K562 (cell line): ENCODE results near the gene TTC33. TPM values are rescaled to one million over a fixed set of nuclear protein-coding genes. Genes with fewer than 3 reads are reported as not detected.

Experiments
- BHLHE40 ChIP-seq: IDR thresholded peaks from 2 replicates; pipeline ENCODE4 v1.6.1; 2011; ENCODE audit warnings: low read length, improper control_type of control experiment
- BRD4 ChIP-seq: fragments of 200-600 bp; sonication (generic); IDR thresholded peaks from 2 replicates; pipeline ENCODE4 v1.6.1; 2017; ENCODE audit warnings: inconsistent platforms
- CHD1 ChIP-seq: fragments of 200-600 bp; sonication (generic); IDR thresholded peaks from one replicate; pipeline ENCODE4 v1.6.1; 2012; ENCODE audit warnings: mild to moderate bottlenecking, moderate library complexity, low read length, inconsistent platforms
- EGR1 ChIP-seq: fragments of 450-650 bp; conservative IDR thresholded peaks from 2 replicates; pipeline ENCODE4 v1.6.1; 2017; ENCODE audit warnings: mild to moderate bottlenecking
- ETV6 ChIP-seq, 3 experiments: fragments of 150-350 bp in 1 of 3; sonication (generic) in 1 of 3; formaldehyde crosslinking in 1 of 3; IDR thresholded peaks; 2 replicates each; pipeline versions ENCODE4 v1.6.1 to v1.8.0; 2014 to 2022; ENCODE audit warnings: borderline replicate concordance in 2 of 3, low read depth in 2 of 3, antibody characterized with exemption in 1 of 3, low read length in 1 of 3, mild to moderate bottlenecking in 1 of 3, missing genetic modification reagents in 1 of 3
- GTF2E2 ChIP-seq: fragments of 200-800 bp; sonication (Bioruptor generic); IDR thresholded peaks from 2 replicates; pipeline ENCODE4 v1.6.1; 2016; ENCODE audit warnings: missing genetic modification characterization, missing compliant biosample characterization
- HCFC1 ChIP-seq: IDR thresholded peaks from 2 replicates; pipeline ENCODE4 v1.6.1; 2012; ENCODE audit warnings: low read depth, low read length, improper control_type of control experiment
- JUNB ChIP-seq: fragments of 450-650 bp; formaldehyde crosslinking; conservative IDR thresholded peaks from 2 replicates; pipeline ENCODE4 v1.4.0; 2020; ENCODE audit warnings: mild to moderate bottlenecking
- JUND ChIP-seq, 2 experiments: IDR thresholded peaks; 2 replicates in 1 of 2; 3 replicates in 1 of 2; pipeline ENCODE4 v1.6.1; 2011; ENCODE audit warnings: borderline replicate concordance in 2 of 2, low read depth in 2 of 2, low read length in 2 of 2, improper control_type of control experiment in 1 of 2, missing biosample characterization in 1 of 2, missing genetic modification characterization in 1 of 2, missing genetic modification reagents in 1 of 2
- L3MBTL2 ChIP-seq: fragments of 450-650 bp; IDR thresholded peaks from 2 replicates; pipeline ENCODE4 v1.6.1; 2016; ENCODE audit warnings: mild to moderate bottlenecking, moderate library complexity
- MTA1 ChIP-seq: fragments of 450-650 bp; IDR thresholded peaks from 2 replicates; pipeline ENCODE4 v1.6.1; 2017; ENCODE audit warnings: borderline replicate concordance
- PHTF2 ChIP-seq: fragments of 250-450 bp; sonication (Bioruptor Pico); IDR thresholded peaks from 2 replicates; pipeline ENCODE4 v1.5.0; 2021; ENCODE audit warnings: mild to moderate bottlenecking
- SRF ChIP-seq, 2 experiments: fragments of 250-450, 450-650 bp in 1 of 2; sonication (Bioruptor Pico) in 1 of 2; sonication (generic) in 1 of 2; formaldehyde crosslinking; IDR thresholded peaks; 2 replicates each; pipeline versions ENCODE4 v1.5.0 to v1.5.1; 2020 to 2022; ENCODE audit warnings: mild to moderate bottlenecking in 1 of 2, missing genetic modification reagents in 1 of 2
- TAF1 ChIP-seq: IDR thresholded peaks from 2 replicates; pipeline ENCODE4 v1.6.1; 2011; ENCODE audit warnings: mild to moderate bottlenecking, low read length, moderate library complexity; ENCODE audit not compliant: insufficient read depth, control insufficient read depth, severe bottlenecking; ENCODE audit errors: extremely low read depth
- ZBTB1 ChIP-seq: sonication (generic); formaldehyde crosslinking; IDR thresholded peaks from 2 replicates; pipeline ENCODE4 v1.8.1; 2023; ENCODE audit warnings: missing genetic modification reagents, low read depth, mild to moderate bottlenecking, borderline replicate concordance
- ZNF431 ChIP-seq: sonication (generic); formaldehyde crosslinking; IDR thresholded peaks from 2 replicates; pipeline ENCODE4 v1.8.0; 2022; ENCODE audit warnings: mild to moderate bottlenecking, missing genetic modification reagents
- polyA plus RNA-seq, 8 experiments: library from polyadenylated mRNA; depleted of rRNA in 4 of 8; stranded (reverse) in 5 of 8; unstranded in 3 of 8; fragments of >200 nt; fragmentation: Nextera tagmentation in 2 of 8; fragmentation: Illumina TruSeq in 1 of 8; extraction: Ambion mirVana in 2 of 8; extraction: Trizol in 1 of 8; gene quantifications; 2 replicates each; pipeline versions ENCODE4 v1.2.1 to v1.2.3, GENCODE V29; 2011 to 2014; ENCODE audit warnings: inconsistent platforms in 1 of 8, missing spikeins in 1 of 8
- total RNA-seq, 7 experiments: library from RNA; depleted of rRNA in 6 of 7; stranded (reverse); fragments of >200 nt in 6 of 7; fragmentation: Illumina TruSeq in 2 of 7; extraction: Trizol in 2 of 7; gene quantifications; 2 replicates each; pipeline versions ENCODE4 v1.2.1 to v1.2.3, GENCODE V29; 2011 to 2021; ENCODE audit warnings: low replicate concordance in 1 of 7
- TF ChIP-seq, protein P1 (sequence below): fragments of 250-450 bp; sonication (Bioruptor Pico); IDR thresholded peaks from 2 replicates; pipeline ENCODE4 v1.4.0; 2020
- TF ChIP-seq, protein P2 (sequence below), 2 experiments: fragments of 450-650 bp in 1 of 2; sonication (generic) in 1 of 2; formaldehyde crosslinking in 1 of 2; IDR thresholded peaks in 1 of 2; conservative IDR thresholded peaks in 1 of 2; 2 replicates each; pipeline versions ENCODE4 v1.6.1 to v1.8.1; 2016 to 2023; ENCODE audit warnings: mild to moderate bottlenecking in 2 of 2, moderate library complexity in 2 of 2, inconsistent platforms in 1 of 2, missing genetic modification reagents in 1 of 2
- TF ChIP-seq, protein P3 (sequence below): sonication (generic); formaldehyde crosslinking; IDR thresholded peaks from 2 replicates; pipeline ENCODE4 v1.8.0; 2022; ENCODE audit warnings: mild to moderate bottlenecking, missing genetic modification reagents
- TF ChIP-seq, protein P4 (sequence below): fragments of 200-800 bp; sonication (Bioruptor generic); IDR thresholded peaks from 2 replicates; pipeline ENCODE4 v1.6.1; 2017; ENCODE audit warnings: missing genetic modification characterization, missing compliant biosample characterization
- TF ChIP-seq, protein P5 (sequence below): sonication (generic); formaldehyde crosslinking; IDR thresholded peaks from 2 replicates; pipeline ENCODE4 v1.9.0; 2022; ENCODE audit warnings: mild to moderate bottlenecking, missing genetic modification reagents

Gene TTC33
- total and polyA plus RNA-seq, 9 of the 15 experiments (the other 6 are each of a cell fraction or from before 2014, with no cell fraction given), result 11.5 to 24.9 (median 21.1) TPM

DNA sequence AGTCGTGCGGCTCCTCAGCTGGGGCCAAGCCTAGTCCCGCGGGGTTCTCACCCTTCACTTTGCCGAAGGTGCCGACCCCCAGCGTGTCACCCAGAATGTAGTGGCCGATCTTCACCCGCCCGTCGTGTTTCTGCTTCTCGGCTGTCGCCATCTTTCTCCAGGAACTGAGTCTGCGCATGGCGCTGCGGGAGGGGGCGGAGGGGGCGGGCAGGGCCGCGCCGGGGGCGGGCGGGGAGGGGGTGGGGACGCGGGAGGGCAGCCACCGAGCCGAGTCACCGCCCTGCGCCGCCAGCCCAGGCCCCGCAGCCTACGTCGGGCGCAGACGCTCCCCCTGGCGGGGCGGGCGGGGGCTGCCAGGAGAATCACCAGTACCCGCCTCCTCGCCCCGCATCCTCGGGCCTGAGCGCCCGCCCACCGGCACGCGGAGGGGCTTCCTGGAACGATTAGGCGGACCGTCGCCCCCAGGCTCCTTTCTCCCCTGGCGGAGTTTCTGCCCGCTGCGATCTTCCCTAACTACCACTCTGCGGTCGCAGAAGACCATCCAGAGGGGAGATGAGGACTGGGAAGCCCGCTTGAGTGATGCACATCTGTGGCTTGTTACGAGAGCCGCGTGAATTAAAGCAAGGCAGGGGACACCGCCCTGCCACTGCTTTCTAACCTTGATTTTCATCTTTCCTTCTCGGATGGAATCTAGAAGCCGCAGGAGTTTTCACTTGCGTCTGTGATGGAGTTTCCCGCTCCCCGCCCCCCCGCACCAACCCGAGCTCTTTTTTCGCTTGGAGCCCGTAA is 42.4 kb upstream of the TTC33 start, which contains the start of gene PRKAA1 (continued):
- TF ChIP-seq, protein P1, sequence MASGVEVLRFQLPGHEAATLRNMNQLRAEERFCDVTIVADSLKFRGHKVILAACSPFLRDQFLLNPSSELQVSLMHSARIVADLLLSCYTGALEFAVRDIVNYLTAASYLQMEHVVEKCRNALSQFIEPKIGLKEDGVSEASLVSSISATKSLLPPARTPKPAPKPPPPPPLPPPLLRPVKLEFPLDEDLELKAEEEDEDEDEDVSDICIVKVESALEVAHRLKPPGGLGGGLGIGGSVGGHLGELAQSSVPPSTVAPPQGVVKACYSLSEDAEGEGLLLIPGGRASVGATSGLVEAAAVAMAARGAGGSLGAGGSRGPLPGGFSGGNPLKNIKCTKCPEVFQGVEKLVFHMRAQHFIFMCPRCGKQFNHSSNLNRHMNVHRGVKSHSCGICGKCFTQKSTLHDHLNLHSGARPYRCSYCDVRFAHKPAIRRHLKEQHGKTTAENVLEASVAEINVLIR (CRISPR knock-in tag), result peak; percentile 67
- TF ChIP-seq, protein P2, sequence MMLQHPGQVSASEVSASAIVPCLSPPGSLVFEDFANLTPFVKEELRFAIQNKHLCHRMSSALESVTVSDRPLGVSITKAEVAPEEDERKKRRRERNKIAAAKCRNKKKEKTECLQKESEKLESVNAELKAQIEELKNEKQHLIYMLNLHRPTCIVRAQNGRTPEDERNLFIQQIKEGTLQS (IDR thresholded peaks at IDR 0.05), result no peak; the same call in 1 of the 2 replicates
- TF ChIP-seq, protein P2 (CRISPR knock-in tag; conservative IDR thresholded peaks at IDR 0.05), result 0 out of 2 replicates have a peak, but pooled peaks have one; percentile 67
- no peak for TF ChIP-seq JUNB
- peak; percentile 96 for TF ChIP-seq TAF1
- peak; percentile 44; the same call in 1 of the 2 replicates for TF ChIP-seq JUND (IDR thresholded peaks at IDR 0.05; ENCODE audit: borderline replicate concordance, low read depth, low read length)
- TF ChIP-seq JUND (tag; IDR thresholded peaks at IDR 0.05; ENCODE audit: borderline replicate concordance, low read depth, low read length), result no peak; the same call in 2 of the 3 replicates
- no peak; the same call in 1 of the 2 replicates for TF ChIP-seq ZNF431 (CRISPR knock-in tag)
- peak; percentile 72 for TF ChIP-seq HCFC1
- 0 out of 4 replicates have a peak, but pooled peaks of 1 of the 2 experiments have one; percentile 12 for TF ChIP-seq ETV6 (IDR thresholded peaks at IDR 0.05; ENCODE audit: borderline replicate concordance in 1 of 2, low read depth in 2 of 2, low read length in 1 of 2)
- TF ChIP-seq ETV6 (CRISPR knock-in tag; IDR thresholded peaks at IDR 0.05; ENCODE audit: borderline replicate concordance), result 0 out of 2 replicates have a peak, but pooled peaks have one; percentile 30
- TF ChIP-seq EGR1, result peak; percentile 85
- TF ChIP-seq BHLHE40, result peak; percentile 67
- peak; percentile 70 for TF ChIP-seq CHD1
- TF ChIP-seq PHTF2, result no peak
- TF ChIP-seq, protein P3, sequence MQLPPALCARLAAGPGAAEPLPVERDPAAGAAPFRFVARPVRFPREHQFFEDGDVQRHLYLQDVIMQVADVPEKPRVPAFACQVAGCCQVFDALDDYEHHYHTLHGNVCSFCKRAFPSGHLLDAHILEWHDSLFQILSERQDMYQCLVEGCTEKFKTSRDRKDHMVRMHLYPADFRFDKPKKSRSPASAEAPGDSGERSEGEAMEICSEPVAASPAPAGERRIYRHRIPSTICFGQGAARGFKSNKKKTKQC (CRISPR knock-in tag), result peak; percentile 41; the same call in 1 of the 2 replicates
- peak; percentile 84; the same call in 1 of the 2 replicates for TF ChIP-seq ZBTB1 (CRISPR knock-in tag)
- TF ChIP-seq, protein P4, sequence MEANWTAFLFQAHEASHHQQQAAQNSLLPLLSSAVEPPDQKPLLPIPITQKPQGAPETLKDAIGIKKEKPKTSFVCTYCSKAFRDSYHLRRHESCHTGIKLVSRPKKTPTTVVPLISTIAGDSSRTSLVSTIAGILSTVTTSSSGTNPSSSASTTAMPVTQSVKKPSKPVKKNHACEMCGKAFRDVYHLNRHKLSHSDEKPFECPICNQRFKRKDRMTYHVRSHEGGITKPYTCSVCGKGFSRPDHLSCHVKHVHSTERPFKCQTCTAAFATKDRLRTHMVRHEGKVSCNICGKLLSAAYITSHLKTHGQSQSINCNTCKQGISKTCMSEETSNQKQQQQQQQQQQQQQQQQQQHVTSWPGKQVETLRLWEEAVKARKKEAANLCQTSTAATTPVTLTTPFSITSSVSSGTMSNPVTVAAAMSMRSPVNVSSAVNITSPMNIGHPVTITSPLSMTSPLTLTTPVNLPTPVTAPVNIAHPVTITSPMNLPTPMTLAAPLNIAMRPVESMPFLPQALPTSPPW (CRISPR knock-in tag), result peak; percentile 99
- TF ChIP-seq BRD4, result no peak
- TF ChIP-seq L3MBTL2, result peak; percentile 90
- peak in 1 of 2 experiments; percentile 75; a peak in 2 of 4 replicates for TF ChIP-seq SRF (CRISPR knock-in tag; IDR thresholded peaks at IDR 0.05)
- TF ChIP-seq, protein P5, sequence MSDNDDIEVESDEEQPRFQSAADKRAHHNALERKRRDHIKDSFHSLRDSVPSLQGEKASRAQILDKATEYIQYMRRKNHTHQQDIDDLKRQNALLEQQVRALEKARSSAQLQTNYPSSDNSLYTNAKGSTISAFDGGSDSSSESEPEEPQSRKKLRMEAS (CRISPR knock-in tag), result peak; percentile 78; the same call in 1 of the 2 replicates
- TF ChIP-seq GTF2E2 (tag), result no peak
- peak; percentile 68 for TF ChIP-seq MTA1
